AG04450 (cell line): ENCODE results near the gene SIT1. TPM values are rescaled to one million over a fixed set of nuclear protein-coding genes. Genes with fewer than 3 reads are reported as not detected.

ENCODE experiments used
- CTCF ChIA-PET: fragments of 300-600, 350-600 bp; formaldehyde crosslinking; extraction: SDS; loops from one replicate; lab custom pipeline; 2022; ENCODE audit warnings: antibody characterized with exemption, inconsistent platforms; lab: Charles Lee
- POLR2A ChIA-PET: fragments of 350-600 bp; formaldehyde crosslinking; extraction: SDS; loops from one replicate; lab custom pipeline; 2021; ENCODE audit warnings: antibody characterized with exemption, inconsistent platforms; lab: Yijun Ruan, JAX
- DNase-seq: peaks from one replicate; pipeline ENCODE4 v3.0.0-alpha.2; 2011; ENCODE audit warnings: low read depth, low spot score
- H3K27ac ChIP-seq: one replicate; pipeline ENCODE4 v1.5.1; 2012; ENCODE audit warnings: low read depth, low read length, control low read depth
- H3K27me3 ChIP-seq: one replicate; pipeline ENCODE4 v1.6.0; 2012; ENCODE audit warnings: low read length; ENCODE audit not compliant: control insufficient read depth, insufficient read depth
- H3K4me3 ChIP-seq: 2 replicates; pipeline ENCODE4 v1.5.1; 2011; ENCODE audit warnings: mild to moderate bottlenecking, low read depth, low read length, control low read depth
- H3K9me3 ChIP-seq: 2 replicates; pipeline ENCODE4 v1.5.1; 2012; ENCODE audit warnings: low read length; ENCODE audit not compliant: control insufficient read depth, insufficient read depth
- CTCF ChIP-seq: IDR thresholded peaks from 2 replicates; pipeline ENCODE4 v1.5.1; 2011; ENCODE audit warnings: low read depth, low read length, control low read depth, inconsistent platforms
- polyA plus RNA-seq: library from polyadenylated mRNA; depleted of rRNA; stranded (reverse); fragments of >200 nt; gene quantifications from 2 replicates; pipeline ENCODE4 v1.2.3, GENCODE V29; 2011

Gene SIT1
- polyA plus RNA-seq, 1 experiment = not detected

- TF ChIP-seq CTCF = peak; percentile 58
- ChIA-PET POLR2A (interaction anchor here (0.6 to 2.7 kb wide), 8 partner anchors 20 to 71 kb away, joined by 3 to 17 read pairs (median 6); partner anchors contain the start of genes CREB3, TLN1 and TPM2), CTCF (interaction anchor here (0.6 to 2.4 kb wide), 25 partner anchors 9 to 219 kb away, joined by 3 to 27 read pairs (median 5); partner anchors contain the start of genes CREB3 and TLN1)
- Histone ChIP-seq H3K9me3 (peaks cover 3% of the 10 kb centered on the region; the same call in 1 of the 2 replicates), H3K4me3 (no peak overlapping the region), H3K27me3 (no peaks in the 10 kb centered on the region), H3K27ac (no peak overlapping the region)
- DNase-seq = no peak
These were observed 10.3 kb upstream of the SIT1 start for GRCh38 chr9:35660966-35661415.

GRCh38 chr9:35659340-35659739 is 8.6 kb upstream of the SIT1 start:
- TF ChIP-seq CTCF = no peak
- CTCF ChIA-PET = interaction anchor here (0.6 to 3.7 kb wide), 10 partner anchors 11 to 165 kb away, joined by 3 to 30 read pairs (median 4); partner anchors contain the start of genes CREB3 and TLN1
- POLR2A ChIA-PET = interaction anchor here (1.4 to 3.8 kb wide), 4 partner anchors 20 to 73 kb away, joined by 6 to 75 read pairs (median 10); partner anchors contain the start of genes CREB3, TLN1 and TPM2
- H3K9me3 ChIP-seq = peaks cover 3% of the 10 kb centered on the region; the same call in 1 of the 2 replicates
- H3K27me3 ChIP-seq = no peaks in the 10 kb centered on the region
- H3K4me3 ChIP-seq = peak overlapping the region; percentile 93
- peak overlapping the region; percentile 96 for H3K27ac ChIP-seq
- no peak for DNase-seq

- DNase-seq = no peak
- H3K4me3 ChIP-seq = peak overlapping the region; percentile 93
- no peak for TF ChIP-seq CTCF
- peaks cover 3% of the 10 kb centered on the region; the same call in 1 of the 2 replicates for H3K9me3 ChIP-seq
- ChIA-PET CTCF (interaction anchor here (0.6 to 3.7 kb wide), 13 partner anchors 11 to 166 kb away, joined by 3 to 30 read pairs (median 4); partner anchors contain the start of genes CREB3 and TLN1), POLR2A (interaction anchor here (1.4 to 3.8 kb wide), 7 partner anchors 13 to 73 kb away, joined by 5 to 75 read pairs (median 9); partner anchors contain the start of genes CREB3, TLN1 and TPM2)
- H3K27ac ChIP-seq = peak overlapping the region; percentile 96
- H3K27me3 ChIP-seq = no peaks in the 10 kb centered on the region
These were observed 8.2 kb upstream of the SIT1 start for GRCh38 chr9:35658968-35659220.

GRCh38 chr9:35658137-35658967 is 7.6 kb upstream of the SIT1 start, which contains the start of gene CCDC107:
Gene CCDC107 (plus strand): TSS chr9:35658292. CDS start chr9:35658380, 88 bp downstream.
- ChIA-PET POLR2A (interaction anchor here (0.9 to 3.8 kb wide), 12 partner anchors 12 to 91 kb away, joined by 3 to 75 read pairs (median 6); partner anchors contain the start of genes CREB3, GBA2, RGP1 and TLN1), CTCF (interaction anchor here (0.6 to 3.7 kb wide), 17 partner anchors 10 to 166 kb away, joined by 3 to 30 read pairs (median 3); partner anchors contain the start of genes CREB3 and TLN1)
- Histone ChIP-seq H3K4me3 (peak within 1 kb of the TSS; percentile 93), H3K27ac (peak within 1 kb of the TSS; percentile 96), H3K9me3 (peaks cover 3% of the 10 kb centered on the region; the same call in 1 of the 2 replicates), H3K27me3 (no peaks in the 10 kb centered on the region)
- no peak for DNase-seq
- peak; percentile 49 for TF ChIP-seq CTCF
